GM10248 (cell line): ENCODE results near the gene MARS1.

Experiments used
- CTCF ChIA-PET: fragments of 300-600 bp; sonication (Branson Sonifier 250); formaldehyde crosslinking; extraction: SDS; loops from one replicate; lab custom pipeline; 2021; ENCODE audit warnings: antibody characterized with exemption; lab: Yijun Ruan, JAX
- POLR2A ChIA-PET: fragments of 350-650 bp; sonication (Branson Sonifier 250); formaldehyde crosslinking; extraction: SDS; loops from one replicate; lab custom pipeline; 2020; ENCODE audit warnings: antibody characterized with exemption; lab: Yijun Ruan, JAX
- DNase-seq: peaks from one replicate; pipeline ENCODE4 v3.0.0; 2012; ENCODE audit errors: extremely low spot score
- CTCF ChIP-seq: IDR thresholded peaks from 2 replicates; pipeline ENCODE4 v1.5.1; 2012; ENCODE audit warnings: mild to moderate bottlenecking, low read depth; ENCODE audit errors: extremely low read depth, missing control alignments, control extremely low read depth

The MARS1 gene

GRCh38 chr12:57452937-57453509, 34.8 kb upstream of the MARS1 start:
- ChIA-PET POLR2A (no interaction called here), CTCF (interaction anchor here (0.6 to 10.2 kb wide), 66 partner anchors 9 to 465 kb away, joined by 3 to 238 read pairs (median 5); partner anchors contain the start of genes ARHGAP9, CYP27B1, INHBC and SHMT2)
- DNase-seq = peak; percentile 66
- TF ChIP-seq CTCF = peak; percentile 94

- ChIA-PET CTCF (interaction anchor here (0.5 to 10.2 kb wide), 20 partner anchors 8 to 231 kb away, joined by 3 to 238 read pairs (median 15); partner anchors contain the start of genes ARHGAP9, INHBC and STAC3), POLR2A (no interaction called here)
- no peak for DNase-seq
- no peak for TF ChIP-seq CTCF
Observed at GRCh38 chr12:57454213-57454565, 33.7 kb upstream of the MARS1 start.

- POLR2A ChIA-PET = interaction anchor here (0.5 kb wide), 1 partner anchor 63 kb away, joined by 4 read pairs; no protein-coding TSS in a partner anchor
- CTCF ChIA-PET = interaction anchor here (1.0 to 10.2 kb wide), 25 partner anchors 8 to 241 kb away, joined by 3 to 238 read pairs (median 8); partner anchors contain the start of genes ARHGAP9, INHBC and STAC3
- no peak for TF ChIP-seq CTCF
- DNase-seq = no peak
Observed at GRCh38 chr12:57454566-57455373, 33.1 kb upstream of the MARS1 start, which contains the start of gene INHBE. Gene INHBE, plus strand, starts transcription at chr12:57455307. Its CDS starts 230 bp downstream, at chr12:57455537.

- POLR2A ChIA-PET = interaction anchor here (0.5 kb wide), 1 partner anchor 62 kb away, joined by 4 read pairs; no protein-coding TSS in a partner anchor
- TF ChIP-seq CTCF = no peak
Observed at GRCh38 chr12:57455374-57456144, 32.3 kb upstream of the MARS1 start.

GRCh38 chr12:57456145-57456700, 31.6 kb upstream of the MARS1 start:
- DNase-seq = peak; percentile 59
- ChIA-PET POLR2A (no interaction called here), CTCF (interaction anchor here (0.7 to 10.2 kb wide), 26 partner anchors 6 to 327 kb away, joined by 3 to 238 read pairs (median 5); partner anchors contain the start of genes ARHGAP9, INHBC and STAC3)
- TF ChIP-seq CTCF = peak; percentile 66

More at GRCh38 chr12:57455374-57456144, 32.3 kb upstream of the MARS1 start:
- CTCF ChIA-PET = interaction anchor here (0.7 to 10.2 kb wide), 28 partner anchors 7 to 328 kb away, joined by 3 to 238 read pairs (median 6); partner anchors contain the start of genes ARHGAP9, INHBC and STAC3
- no peak for DNase-seq
